HFFc6 (cell line): ENCODE data around the gene CHIC1. TPM values are rescaled to one million over a fixed set of nuclear protein-coding genes. Genes with fewer than 3 reads are reported as not detected.
"Not testable (repeated sequence)": the region's sequence is repeated elsewhere in the genome, so short reads cannot be mapped to it uniquely, and the experiment has no call there.

ENCODE experiments used
- DNase-seq: peaks from one replicate; pipeline ENCODE4 v3.0.0-alpha.2; 2018
- H3K27ac Mint-ChIP-seq: 2 replicates; pipeline ENCODE4 v1.8.0; 2020; ENCODE audit warnings: mild to moderate bottlenecking, mixed read lengths
- H3K27me3 Mint-ChIP-seq: 2 replicates; pipeline ENCODE4 v1.8.0; 2021; ENCODE audit warnings: mild to moderate bottlenecking, moderate library complexity, mixed read lengths; ENCODE audit not compliant: insufficient read depth
- H3K36me3 Mint-ChIP-seq: 2 replicates; pipeline ENCODE4 v1.8.0; 2021; ENCODE audit warnings: low read depth, mixed read lengths
- H3K4me1 Mint-ChIP-seq: 2 replicates; pipeline ENCODE4 v1.8.0; 2020; ENCODE audit warnings: low read depth, mixed read lengths
- H3K4me3 Mint-ChIP-seq: 2 replicates; pipeline ENCODE4 v1.8.0; 2020; ENCODE audit warnings: mild to moderate bottlenecking, moderate library complexity, mixed read lengths
- H3K9me3 Mint-ChIP-seq: 2 replicates; pipeline ENCODE4 v1.8.0; 2020; ENCODE audit warnings: mild to moderate bottlenecking, mixed read lengths
- total RNA-seq, 6 experiments: library from RNA; stranded (reverse); fragmentation: NEBNext Ultra II Directional; extraction: Animal tissue kit (Norgen Biotek cat#: 25700); gene quantifications; 2 replicates in 1 of 6; 3 replicates in 5 of 6; pipeline ENCODE4 v1.2.3, GENCODE V29; 2021
- TF ChIP-seq, protein P1 (sequence below): fragments of 200-600 bp; sonication (generic); IDR thresholded peaks from 2 replicates; pipeline ENCODE4 v1.5.0; 2021; ENCODE audit warnings: antibody characterized with exemption, mild to moderate bottlenecking

Gene CHIC1
- total RNA-seq, 6 experiments from 2014 or later, result 9.6 to 12.0 (median 11.0) TPM

DNA sequence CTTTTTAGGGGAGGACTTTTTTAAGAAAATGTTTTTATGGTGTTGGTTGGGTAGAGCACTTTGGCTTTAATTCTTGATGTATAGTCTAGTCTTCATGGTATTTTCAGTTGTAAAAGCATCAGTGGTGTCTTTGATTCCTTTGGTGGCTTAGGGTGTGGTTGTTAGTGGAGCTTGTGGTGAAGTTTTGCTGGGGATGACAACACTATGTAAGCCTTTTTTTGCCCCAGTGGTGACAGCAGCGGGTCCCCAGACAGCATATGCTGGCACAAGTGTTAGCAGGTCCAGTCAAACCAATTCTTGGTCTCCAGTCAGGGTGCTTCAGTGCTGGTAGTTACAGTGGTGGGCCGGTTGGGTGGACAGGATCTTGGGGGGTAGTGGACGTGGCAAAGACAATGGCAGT lies 52.0 kb downstream of the CHIC1 start:
- H3K9me3 Mint-ChIP-seq, result no peaks in the 10 kb centered on the region
- no peak overlapping the region for H3K4me3 Mint-ChIP-seq
- peaks cover 23% of the 10 kb centered on the region for H3K36me3 Mint-ChIP-seq
- H3K4me1 Mint-ChIP-seq, result no peaks in the 10 kb centered on the region
- TF ChIP-seq, protein P1, sequence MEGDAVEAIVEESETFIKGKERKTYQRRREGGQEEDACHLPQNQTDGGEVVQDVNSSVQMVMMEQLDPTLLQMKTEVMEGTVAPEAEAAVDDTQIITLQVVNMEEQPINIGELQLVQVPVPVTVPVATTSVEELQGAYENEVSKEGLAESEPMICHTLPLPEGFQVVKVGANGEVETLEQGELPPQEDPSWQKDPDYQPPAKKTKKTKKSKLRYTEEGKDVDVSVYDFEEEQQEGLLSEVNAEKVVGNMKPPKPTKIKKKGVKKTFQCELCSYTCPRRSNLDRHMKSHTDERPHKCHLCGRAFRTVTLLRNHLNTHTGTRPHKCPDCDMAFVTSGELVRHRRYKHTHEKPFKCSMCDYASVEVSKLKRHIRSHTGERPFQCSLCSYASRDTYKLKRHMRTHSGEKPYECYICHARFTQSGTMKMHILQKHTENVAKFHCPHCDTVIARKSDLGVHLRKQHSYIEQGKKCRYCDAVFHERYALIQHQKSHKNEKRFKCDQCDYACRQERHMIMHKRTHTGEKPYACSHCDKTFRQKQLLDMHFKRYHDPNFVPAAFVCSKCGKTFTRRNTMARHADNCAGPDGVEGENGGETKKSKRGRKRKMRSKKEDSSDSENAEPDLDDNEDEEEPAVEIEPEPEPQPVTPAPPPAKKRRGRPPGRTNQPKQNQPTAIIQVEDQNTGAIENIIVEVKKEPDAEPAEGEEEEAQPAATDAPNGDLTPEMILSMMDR, result no peak
- H3K27ac Mint-ChIP-seq, result no peak overlapping the region
- no peaks in the 10 kb centered on the region for H3K27me3 Mint-ChIP-seq
- DNase-seq, result no peak

DNA sequence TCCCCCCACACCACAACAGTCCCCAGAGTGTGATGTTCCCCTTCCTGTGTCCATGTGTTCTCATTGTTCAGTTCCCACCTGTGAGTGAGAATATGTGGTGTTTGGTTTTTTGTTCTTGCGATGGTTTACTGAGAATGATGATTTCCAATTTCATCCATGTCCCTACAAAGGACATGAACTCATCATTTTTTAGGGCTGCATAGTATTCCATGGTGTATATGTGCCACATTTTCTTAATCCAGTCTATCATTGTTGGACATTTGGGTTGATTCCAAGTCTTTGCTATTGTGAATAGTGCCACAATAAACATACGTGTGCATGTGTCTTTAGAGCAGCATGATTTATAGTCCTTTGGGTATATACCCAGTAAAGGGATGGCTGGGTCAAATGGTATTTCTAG lies 78.7 kb downstream of the CHIC1 start:
- not testable (repeated sequence) for H3K27ac Mint-ChIP-seq, H3K27me3 Mint-ChIP-seq, DNase-seq, H3K4me1 Mint-ChIP-seq, H3K4me3 Mint-ChIP-seq
- peaks cover 31% of the 10 kb centered on the region for H3K9me3 Mint-ChIP-seq
- H3K36me3 Mint-ChIP-seq, result peaks cover 31% of the 10 kb centered on the region

DNA sequence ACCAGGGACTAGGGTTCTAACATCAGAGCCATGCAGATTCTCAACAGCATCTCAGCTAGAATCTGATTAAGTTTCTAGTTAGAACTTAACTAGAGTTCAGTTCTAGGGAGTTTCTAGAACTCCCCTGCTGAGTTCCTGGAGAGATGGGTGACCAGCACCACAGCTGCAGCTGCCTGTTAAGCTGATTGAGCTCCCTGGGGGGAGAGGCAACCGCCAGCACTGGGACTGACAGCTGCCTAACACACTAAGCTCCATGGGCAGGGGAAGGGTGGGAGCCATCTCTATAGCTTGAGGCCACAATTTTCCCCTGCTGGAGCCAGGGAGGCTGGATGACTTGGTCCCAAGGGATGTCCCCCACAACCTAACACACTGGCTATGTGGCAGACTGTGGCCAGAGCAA lies 84.2 kb downstream of the CHIC1 start:
- Mint-ChIP-seq H3K36me3 (peaks cover 12% of the 10 kb centered on the region), H3K27ac (no peak overlapping the region), H3K27me3 (no peaks in the 10 kb centered on the region), H3K4me3 (no peak overlapping the region), H3K9me3 (peaks cover 19% of the 10 kb centered on the region), H3K4me1 (no peaks in the 10 kb centered on the region)
- DNase-seq, result no peak
- TF ChIP-seq, protein P1, result no peak

DNA sequence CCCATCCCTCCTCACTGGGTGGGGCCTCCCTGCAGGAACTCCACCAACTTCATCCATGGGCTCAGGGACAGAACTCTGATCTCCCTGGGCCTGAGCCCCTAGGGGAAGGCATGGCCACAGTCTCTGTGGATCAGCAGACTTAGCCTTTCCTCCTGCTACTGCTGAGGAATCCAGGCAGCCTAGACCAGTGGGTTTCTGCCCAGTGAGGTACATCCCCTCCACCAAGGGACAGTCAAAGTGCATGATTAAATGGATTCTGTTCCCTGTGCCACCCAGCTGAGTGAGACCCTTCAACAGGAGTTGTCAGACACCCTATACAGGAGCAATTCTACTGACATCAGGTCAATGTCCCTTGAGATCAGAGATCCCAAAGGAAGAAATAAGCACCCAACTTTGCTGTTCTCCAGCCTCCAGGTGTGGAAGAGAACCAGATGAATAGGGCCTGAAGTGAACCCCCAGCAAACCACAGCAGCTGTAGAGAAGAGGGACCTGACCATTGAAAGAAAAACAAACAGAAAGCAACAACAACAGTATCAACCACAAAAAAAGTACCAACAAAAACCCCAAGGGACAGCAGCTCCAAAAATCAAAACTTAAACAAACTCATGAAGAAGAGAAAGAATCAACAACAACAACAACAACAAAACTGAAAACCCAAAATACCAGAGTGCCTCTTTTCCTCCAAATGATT lies 84.8 kb downstream of the CHIC1 start:
- Mint-ChIP-seq H3K4me1 (no peaks in the 10 kb centered on the region), H3K9me3 (peaks cover 19% of the 10 kb centered on the region), H3K4me3 (no peak overlapping the region), H3K36me3 (peaks cover 12% of the 10 kb centered on the region), H3K27ac (no peak overlapping the region), H3K27me3 (no peaks in the 10 kb centered on the region)
- TF ChIP-seq, protein P1, result no peak
- no peak for DNase-seq

DNA sequence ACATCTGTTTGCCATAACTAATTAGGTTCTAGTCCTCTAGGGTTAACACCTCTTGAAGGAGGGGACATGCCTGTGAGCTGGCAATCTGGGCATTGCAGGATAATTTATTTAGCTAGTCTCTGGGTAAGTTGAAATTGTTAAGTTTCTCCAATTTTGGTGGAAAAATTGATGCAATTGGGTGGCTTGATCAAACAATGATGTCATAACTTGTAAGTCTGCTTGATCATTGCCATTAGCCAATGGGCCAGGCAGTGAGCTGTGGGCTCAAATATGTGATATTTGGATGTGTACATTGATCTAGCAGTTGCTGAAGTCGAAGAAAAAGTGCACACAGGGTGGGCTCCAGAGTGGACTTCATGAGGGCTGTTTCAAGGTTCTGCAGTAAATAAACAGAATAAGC lies 98.3 kb downstream of the CHIC1 start:
- H3K4me3 Mint-ChIP-seq, H3K4me1 Mint-ChIP-seq, H3K27ac Mint-ChIP-seq, DNase-seq, H3K27me3 Mint-ChIP-seq: not testable (repeated sequence)
- H3K9me3 Mint-ChIP-seq, result peaks cover 20% of the 10 kb centered on the region
- H3K36me3 Mint-ChIP-seq, result peaks cover 15% of the 10 kb centered on the region

DNA sequence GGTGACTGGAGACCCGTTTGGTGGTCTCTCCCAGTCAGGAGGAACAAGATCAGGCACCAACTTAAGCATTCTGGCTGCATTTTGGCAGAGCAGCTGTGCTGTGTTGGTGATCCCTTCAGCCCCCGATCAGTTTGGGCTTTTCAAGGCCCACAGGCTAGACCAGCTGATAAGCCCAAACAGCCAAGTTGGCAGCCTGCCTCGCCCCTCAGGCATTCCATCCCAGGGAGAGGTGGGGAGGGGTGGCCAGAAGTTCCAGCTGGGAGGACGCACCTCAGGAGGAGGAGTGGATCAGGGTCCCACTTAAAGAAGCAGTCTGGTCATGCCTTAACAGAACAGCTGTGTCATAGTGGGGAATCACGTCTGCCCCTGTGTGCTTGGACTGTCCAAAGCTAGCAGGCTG lies 105.8 kb downstream of the CHIC1 start:
- H3K36me3 Mint-ChIP-seq, result peaks cover 9% of the 10 kb centered on the region; the same call in 1 of the 2 replicates
- H3K4me3 Mint-ChIP-seq, result no peak overlapping the region
- no peaks in the 10 kb centered on the region for H3K27me3 Mint-ChIP-seq
- H3K9me3 Mint-ChIP-seq, result peaks cover 9% of the 10 kb centered on the region
- H3K27ac Mint-ChIP-seq, result no peak overlapping the region
- H3K4me1 Mint-ChIP-seq, result 0 out of 2 replicates have a peak, but pooled peaks cover 4% of the 10 kb centered on the region
- TF ChIP-seq, protein P1, result no peak
- DNase-seq, result no peak
